Stimulated activated CD8-positive, alpha-beta memory T cell treated with anti-CD3 and anti-CD28 coated beads, Interleukin-12 subunit alpha, Interleukin-12 subunit beta, amount 100 ng/mL, for 4 hours (primary cell): ENCODE measurements around the gene BLCAP.
"Not testable (repeated sequence)": the region's sequence is repeated elsewhere in the genome, so short reads cannot be mapped to it uniquely, and the experiment has no call there.

Experiments used
- DNase-seq: peaks from one replicate; pipeline ENCODE4 v3.0.0-alpha.2; 2020; ENCODE audit warnings: low read depth

Gene BLCAP

DNA sequence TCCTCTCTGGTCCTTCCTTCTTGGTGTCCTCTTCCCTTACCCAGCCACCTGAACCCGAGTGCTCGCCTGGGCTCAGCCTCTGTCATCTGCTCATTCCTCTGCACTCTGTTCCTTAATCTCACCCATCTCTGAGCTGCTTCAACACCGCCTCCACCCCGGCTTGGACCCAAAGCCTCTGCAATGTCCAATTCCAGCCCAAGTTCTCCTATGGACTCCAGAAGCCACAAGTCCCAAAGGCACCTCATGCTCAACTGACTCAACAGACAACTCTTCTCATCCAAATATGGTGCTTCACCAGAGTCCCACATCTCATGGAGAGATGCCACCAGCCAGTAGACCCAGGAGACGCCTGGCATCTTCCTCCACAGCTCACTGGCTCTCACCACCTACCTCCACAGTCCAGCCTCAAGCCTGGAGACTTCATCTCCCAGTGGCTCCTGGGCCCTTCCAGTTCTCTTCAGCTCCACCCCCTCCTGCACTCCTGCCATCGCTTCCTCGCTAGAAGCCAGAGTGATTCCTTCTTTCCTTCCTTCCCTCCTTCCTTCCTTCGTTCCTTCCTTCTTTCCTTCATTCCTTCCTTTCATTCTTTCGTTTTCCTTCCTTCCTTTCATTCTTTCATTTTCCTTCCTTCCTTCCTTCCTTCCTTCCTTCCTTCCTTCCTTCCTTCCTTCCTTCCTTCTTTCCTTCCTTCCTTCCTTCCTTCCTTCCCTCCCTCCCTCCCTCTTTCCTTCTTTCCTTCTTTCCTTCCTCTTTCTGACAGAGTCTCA is 47.6 kb downstream of the BLCAP start:
- DNase-seq, result no peak

DNA sequence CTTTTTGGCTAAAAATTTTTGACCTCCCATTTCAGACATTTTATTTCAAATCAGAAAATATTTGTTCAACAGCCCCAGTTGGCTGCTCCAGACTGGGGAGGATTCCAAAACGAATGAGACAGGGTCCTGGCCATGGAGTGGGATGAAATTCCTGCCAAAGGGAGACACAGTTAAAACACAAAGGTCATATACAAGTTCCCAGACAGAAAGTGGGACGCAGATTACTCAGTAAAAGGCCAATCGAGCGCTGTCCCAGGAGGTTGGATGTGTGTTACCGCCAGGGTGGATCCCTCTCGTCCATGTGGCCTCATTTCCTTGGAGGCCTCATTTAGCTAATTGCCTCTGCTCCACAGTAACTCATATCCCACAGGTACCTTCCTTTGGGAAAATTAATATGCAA is 48.4 kb downstream of the BLCAP start:
- no peak for DNase-seq

DNA sequence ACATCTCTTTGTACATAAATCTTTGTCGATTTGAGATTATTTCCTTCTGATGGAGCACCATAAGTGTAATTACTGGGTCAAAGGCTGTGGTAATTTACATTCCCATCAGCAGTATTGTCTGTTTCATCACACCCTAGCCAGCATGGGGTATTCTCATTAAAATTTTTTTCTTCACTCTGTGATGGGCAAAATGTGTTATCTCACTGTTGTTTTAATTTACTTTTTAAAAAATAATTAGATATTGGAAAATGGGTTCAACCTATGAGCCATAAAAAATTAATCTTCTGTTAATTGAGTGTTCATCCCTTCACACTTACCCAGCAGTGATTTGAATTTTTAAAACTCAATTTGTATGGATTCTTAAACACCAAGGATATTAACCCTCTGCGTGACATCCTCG is 50.6 kb downstream of the BLCAP start:
- no peak for DNase-seq

DNA sequence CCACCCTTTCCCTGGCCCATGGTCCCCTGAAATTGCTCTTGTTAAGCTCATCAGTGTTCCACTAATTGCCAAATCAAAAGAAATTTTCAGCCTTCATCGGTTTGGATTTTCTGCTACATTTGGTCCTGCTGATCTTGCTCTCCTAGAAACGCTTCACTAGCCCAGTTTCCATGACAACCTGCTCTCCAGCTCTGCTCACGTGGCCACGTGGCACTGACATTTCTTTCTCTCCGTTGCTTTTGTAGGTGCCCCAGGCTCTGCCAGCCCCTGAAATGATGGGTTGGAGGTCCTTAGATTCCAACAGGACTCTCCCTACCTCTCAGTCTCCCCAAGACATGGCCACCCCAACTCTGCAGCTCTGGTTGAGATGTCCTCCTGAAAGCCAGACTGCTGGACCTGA is 52.4 kb downstream of the BLCAP start:
- DNase-seq, result no peak

GRCh38 chr20:37474386-37474785 is 53.3 kb downstream of the BLCAP start:
- DNase-seq, result no peak

- DNase-seq, result no peak
These were observed 54.3 kb downstream of the BLCAP start for GRCh38 chr20:37473249-37474000.

DNA sequence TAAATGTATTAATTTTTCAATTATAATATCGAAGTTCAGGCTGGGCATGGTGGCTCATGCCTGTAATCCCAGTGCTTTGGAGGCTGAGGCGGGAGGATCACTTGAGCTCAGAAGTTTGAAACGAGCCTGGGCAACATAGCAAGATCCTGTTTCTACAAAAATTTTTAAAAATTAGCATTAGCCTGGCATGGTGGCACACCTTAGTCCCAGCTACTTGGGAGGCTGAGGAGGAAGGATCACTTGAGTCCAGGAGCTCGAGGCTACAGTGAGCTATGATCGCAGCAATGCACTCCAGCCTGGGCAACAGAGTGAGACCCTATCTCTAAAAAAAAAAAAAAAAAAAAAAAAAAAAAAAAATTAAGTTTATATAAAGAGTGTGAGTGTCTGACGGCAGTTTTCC is 55.2 kb downstream of the BLCAP start:
- not testable (repeated sequence) for DNase-seq

DNA sequence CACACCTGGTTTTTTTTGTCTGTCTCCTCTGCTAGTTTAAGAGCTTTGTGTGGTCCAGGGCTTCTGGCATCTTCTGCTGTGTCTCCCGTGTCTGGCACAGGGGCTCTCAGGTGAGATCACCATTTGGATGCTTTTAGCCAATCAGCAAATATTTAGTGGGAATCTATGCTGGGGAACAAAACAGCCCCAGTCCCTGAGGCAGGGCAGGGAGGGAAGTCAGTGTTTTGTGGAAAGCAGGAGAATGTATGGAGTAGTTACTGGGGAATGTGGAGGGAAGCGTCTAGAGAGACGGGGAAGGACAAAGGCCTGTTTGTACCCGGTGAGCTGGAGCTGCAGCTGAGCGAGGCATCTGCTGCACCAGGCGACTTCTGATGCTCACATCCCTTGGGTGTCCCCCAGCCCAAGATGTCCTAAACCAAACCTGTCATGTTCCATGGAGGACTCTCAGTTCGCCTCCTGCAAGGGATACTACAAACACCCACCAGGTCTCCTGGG is 55.9 kb downstream of the BLCAP start:
- no peak for DNase-seq

DNA sequence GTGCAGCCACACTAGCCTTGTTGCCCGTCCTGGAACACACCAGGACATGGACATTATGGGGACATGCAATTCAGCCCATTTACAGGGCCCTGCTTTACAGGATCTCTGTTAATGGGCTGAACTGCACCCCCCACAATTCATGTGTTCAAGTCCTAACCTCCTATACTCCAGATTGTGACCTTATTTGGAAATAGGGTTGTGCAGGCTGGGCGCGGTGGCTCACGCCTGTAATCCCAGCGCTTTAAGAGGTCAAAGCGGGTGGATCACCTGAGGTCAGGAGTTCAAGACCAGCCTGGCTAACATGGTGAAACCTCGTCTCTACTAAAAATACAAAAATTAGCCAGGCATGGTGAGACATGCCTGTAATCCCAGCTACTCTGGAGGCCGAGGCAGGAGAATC is 57.5 kb downstream of the BLCAP start:
- not testable (repeated sequence) for DNase-seq

DNA sequence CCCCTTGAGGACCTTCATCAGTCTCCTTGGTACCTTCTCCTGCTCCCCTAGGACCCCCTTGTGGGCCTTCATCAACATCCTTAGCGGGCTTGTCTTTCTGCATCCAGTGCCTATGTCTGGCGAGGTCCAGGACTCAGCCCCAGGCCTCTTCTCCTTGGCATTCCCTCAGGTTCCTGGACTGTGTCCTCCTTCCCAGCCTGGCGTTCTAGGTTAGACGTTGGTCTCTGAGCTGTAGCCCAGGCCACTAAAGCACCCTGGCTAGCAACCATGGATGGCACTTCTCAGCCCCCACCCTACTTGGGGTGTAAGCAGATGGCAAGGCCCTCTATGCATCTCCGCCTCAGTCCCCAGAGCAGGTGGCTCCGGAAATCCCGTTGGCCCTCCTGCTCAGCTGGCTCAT is 58.1 kb downstream of the BLCAP start:
- no peak for DNase-seq

DNA sequence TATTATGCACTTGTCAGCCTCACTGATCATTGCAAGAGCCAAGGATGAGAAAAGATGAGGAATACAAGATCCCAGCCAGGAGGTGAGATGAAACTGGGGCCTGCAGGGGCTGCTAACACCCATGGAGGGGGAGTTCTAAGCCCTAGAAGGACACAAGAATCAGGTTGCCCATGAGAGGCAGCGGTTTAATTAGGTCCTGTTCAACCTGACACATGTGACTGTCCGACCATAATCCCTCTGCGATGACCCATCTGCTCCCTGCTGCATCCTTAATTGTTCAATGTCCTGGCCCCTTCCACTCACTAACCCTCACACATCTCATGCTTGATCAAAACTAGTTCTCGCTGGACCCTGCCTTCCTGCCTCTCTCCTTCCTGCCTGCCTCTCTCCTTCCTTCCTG is 58.8 kb downstream of the BLCAP start:
- DNase-seq, result no peak
